ENCODE results near the gene PCNX2. TPM values are rescaled to one million over a fixed set of nuclear protein-coding genes. Genes with fewer than 3 reads are reported as not detected.

The PCNX2 gene
- total RNA-seq, 1 donor from 2014 or later = 17.2 TPM

- Mint-ChIP-seq H3K9me3 (ENCODE audit: unreplicated experiment) (no peaks in the 10 kb centered on the region), H3K27ac (ENCODE audit: unreplicated experiment) (no peak overlapping the region)
Observed at GRCh38 chr1:233229288-233229687, 66.2 kb downstream of the PCNX2 start.

GRCh38 chr1:233227930-233228465, 67.5 kb downstream of the PCNX2 start:
- Mint-ChIP-seq H3K4me1 (ENCODE audit: unreplicated experiment) (no peaks in the 10 kb centered on the region), H3K27ac (ENCODE audit: unreplicated experiment) (no peak overlapping the region), H3K9me3 (ENCODE audit: unreplicated experiment) (no peaks in the 10 kb centered on the region), H3K27me3 (ENCODE audit: unreplicated experiment) (no peaks in the 10 kb centered on the region), H3K4me3 (ENCODE audit: unreplicated experiment) (no peak overlapping the region), H3K36me3 (ENCODE audit: unreplicated experiment) (peaks cover 7% of the 10 kb centered on the region)
- TF ChIP-seq, protein P1, sequence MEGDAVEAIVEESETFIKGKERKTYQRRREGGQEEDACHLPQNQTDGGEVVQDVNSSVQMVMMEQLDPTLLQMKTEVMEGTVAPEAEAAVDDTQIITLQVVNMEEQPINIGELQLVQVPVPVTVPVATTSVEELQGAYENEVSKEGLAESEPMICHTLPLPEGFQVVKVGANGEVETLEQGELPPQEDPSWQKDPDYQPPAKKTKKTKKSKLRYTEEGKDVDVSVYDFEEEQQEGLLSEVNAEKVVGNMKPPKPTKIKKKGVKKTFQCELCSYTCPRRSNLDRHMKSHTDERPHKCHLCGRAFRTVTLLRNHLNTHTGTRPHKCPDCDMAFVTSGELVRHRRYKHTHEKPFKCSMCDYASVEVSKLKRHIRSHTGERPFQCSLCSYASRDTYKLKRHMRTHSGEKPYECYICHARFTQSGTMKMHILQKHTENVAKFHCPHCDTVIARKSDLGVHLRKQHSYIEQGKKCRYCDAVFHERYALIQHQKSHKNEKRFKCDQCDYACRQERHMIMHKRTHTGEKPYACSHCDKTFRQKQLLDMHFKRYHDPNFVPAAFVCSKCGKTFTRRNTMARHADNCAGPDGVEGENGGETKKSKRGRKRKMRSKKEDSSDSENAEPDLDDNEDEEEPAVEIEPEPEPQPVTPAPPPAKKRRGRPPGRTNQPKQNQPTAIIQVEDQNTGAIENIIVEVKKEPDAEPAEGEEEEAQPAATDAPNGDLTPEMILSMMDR (IDR thresholded peaks at IDR 0.05) = no peak
- DNase-seq (ENCODE audit: extremely low spot score, unreplicated experiment) = no peak

More at GRCh38 chr1:233229288-233229687, 66.2 kb downstream of the PCNX2 start:
- H3K27me3 Mint-ChIP-seq (ENCODE audit: unreplicated experiment) = no peaks in the 10 kb centered on the region
- H3K4me1 Mint-ChIP-seq (ENCODE audit: unreplicated experiment) = no peaks in the 10 kb centered on the region
- TF ChIP-seq, protein P1 (IDR thresholded peaks at IDR 0.05) = no peak
- no peak overlapping the region for H3K4me3 Mint-ChIP-seq (ENCODE audit: unreplicated experiment)
- peaks cover 7% of the 10 kb centered on the region for H3K36me3 Mint-ChIP-seq (ENCODE audit: unreplicated experiment)
- no peak for DNase-seq (ENCODE audit: extremely low spot score, unreplicated experiment)

GRCh38 chr1:233224311-233224710, 71.2 kb downstream of the PCNX2 start:
- H3K36me3 Mint-ChIP-seq (ENCODE audit: unreplicated experiment) = peaks cover 19% of the 10 kb centered on the region
- H3K27ac Mint-ChIP-seq (ENCODE audit: unreplicated experiment) = no peak overlapping the region
- no peaks in the 10 kb centered on the region for H3K27me3 Mint-ChIP-seq (ENCODE audit: unreplicated experiment)
- TF ChIP-seq, protein P1 (IDR thresholded peaks at IDR 0.05) = no peak
- DNase-seq (ENCODE audit: extremely low spot score, unreplicated experiment) = no peak
- H3K4me3 Mint-ChIP-seq (ENCODE audit: unreplicated experiment) = no peak overlapping the region
- H3K4me1 Mint-ChIP-seq (ENCODE audit: unreplicated experiment) = no peaks in the 10 kb centered on the region
- no peaks in the 10 kb centered on the region for H3K9me3 Mint-ChIP-seq (ENCODE audit: unreplicated experiment)

- no peak for DNase-seq (ENCODE audit: extremely low spot score, unreplicated experiment)
- H3K4me1 Mint-ChIP-seq (ENCODE audit: unreplicated experiment) = no peaks in the 10 kb centered on the region
- H3K27ac Mint-ChIP-seq (ENCODE audit: unreplicated experiment) = no peak overlapping the region
- peaks cover 5% of the 10 kb centered on the region for H3K9me3 Mint-ChIP-seq (ENCODE audit: unreplicated experiment)
- H3K27me3 Mint-ChIP-seq (ENCODE audit: unreplicated experiment) = no peaks in the 10 kb centered on the region
- H3K4me3 Mint-ChIP-seq (ENCODE audit: unreplicated experiment) = no peak overlapping the region
- peaks cover 18% of the 10 kb centered on the region for H3K36me3 Mint-ChIP-seq (ENCODE audit: unreplicated experiment)
- TF ChIP-seq, protein P1 (IDR thresholded peaks at IDR 0.05) = no peak
Observed at GRCh38 chr1:233217832-233218231, 77.7 kb downstream of the PCNX2 start.

- TF ChIP-seq, protein P1 (IDR thresholded peaks at IDR 0.05) = no peak
- peaks cover 20% of the 10 kb centered on the region for H3K36me3 Mint-ChIP-seq (ENCODE audit: unreplicated experiment)
- peaks cover 5% of the 10 kb centered on the region for H3K9me3 Mint-ChIP-seq (ENCODE audit: unreplicated experiment)
- no peak overlapping the region for H3K27ac Mint-ChIP-seq (ENCODE audit: unreplicated experiment)
- DNase-seq (ENCODE audit: extremely low spot score, unreplicated experiment) = no peak
- no peaks in the 10 kb centered on the region for H3K27me3 Mint-ChIP-seq (ENCODE audit: unreplicated experiment)
- H3K4me1 Mint-ChIP-seq (ENCODE audit: unreplicated experiment) = no peaks in the 10 kb centered on the region
- no peak overlapping the region for H3K4me3 Mint-ChIP-seq (ENCODE audit: unreplicated experiment)
Observed at GRCh38 chr1:233216009-233216408, 79.5 kb downstream of the PCNX2 start.
